GM19467 (cell line): ENCODE data around the gene CLIC3.

Source experiments
- ATAC-seq: cut with Tn5 transposase; IDR thresholded peaks from one replicate; pipeline ENCODE4 v1.9.1; 2021; ENCODE audit warnings: mild to moderate bottlenecking, moderate library complexity; ENCODE audit not compliant: unreplicated experiment

Gene CLIC3

DNA sequence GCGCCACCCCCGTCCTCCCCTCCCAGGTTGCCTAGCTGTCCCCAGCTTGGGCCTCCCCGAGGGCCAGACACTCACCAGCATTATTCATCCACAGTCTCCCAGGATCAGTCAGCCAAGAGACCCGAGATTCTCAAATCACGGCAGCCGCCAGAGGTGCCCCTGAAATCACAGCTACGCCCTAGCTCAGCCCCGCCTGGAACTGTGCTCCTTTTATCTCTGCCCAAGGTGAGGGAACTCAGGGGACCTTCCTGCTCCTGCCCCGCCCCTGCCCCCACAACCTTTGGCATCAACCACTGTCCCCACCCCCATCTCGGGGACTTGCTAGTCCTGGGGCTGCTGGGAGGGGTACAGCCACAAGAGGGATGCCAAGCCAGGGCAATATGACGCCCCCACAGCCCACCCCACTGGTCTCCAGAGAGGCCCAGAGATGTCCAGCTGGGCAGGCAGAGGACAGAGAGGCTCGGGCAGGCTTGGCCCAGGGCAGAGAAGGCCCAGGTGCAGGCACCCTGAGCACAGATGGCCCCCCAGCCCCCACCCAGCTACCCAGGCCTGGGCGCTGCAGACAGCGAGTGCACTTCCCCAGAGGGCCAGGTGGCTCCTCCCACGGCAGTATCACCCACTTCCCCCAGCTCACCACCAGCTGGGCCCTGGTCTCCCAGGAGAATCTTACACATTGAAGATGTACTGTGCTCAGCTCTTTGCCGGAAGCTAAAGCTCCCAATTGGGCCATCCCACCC is 35.7 kb upstream of the CLIC3 start, which contains the start of gene FUT7:
Gene FUT7, minus strand, starts transcription at position 185 of the 737 bp plus-strand sequence. Its CDS starts 97 bp downstream, at position 88.
- no peak for ATAC-seq

DNA sequence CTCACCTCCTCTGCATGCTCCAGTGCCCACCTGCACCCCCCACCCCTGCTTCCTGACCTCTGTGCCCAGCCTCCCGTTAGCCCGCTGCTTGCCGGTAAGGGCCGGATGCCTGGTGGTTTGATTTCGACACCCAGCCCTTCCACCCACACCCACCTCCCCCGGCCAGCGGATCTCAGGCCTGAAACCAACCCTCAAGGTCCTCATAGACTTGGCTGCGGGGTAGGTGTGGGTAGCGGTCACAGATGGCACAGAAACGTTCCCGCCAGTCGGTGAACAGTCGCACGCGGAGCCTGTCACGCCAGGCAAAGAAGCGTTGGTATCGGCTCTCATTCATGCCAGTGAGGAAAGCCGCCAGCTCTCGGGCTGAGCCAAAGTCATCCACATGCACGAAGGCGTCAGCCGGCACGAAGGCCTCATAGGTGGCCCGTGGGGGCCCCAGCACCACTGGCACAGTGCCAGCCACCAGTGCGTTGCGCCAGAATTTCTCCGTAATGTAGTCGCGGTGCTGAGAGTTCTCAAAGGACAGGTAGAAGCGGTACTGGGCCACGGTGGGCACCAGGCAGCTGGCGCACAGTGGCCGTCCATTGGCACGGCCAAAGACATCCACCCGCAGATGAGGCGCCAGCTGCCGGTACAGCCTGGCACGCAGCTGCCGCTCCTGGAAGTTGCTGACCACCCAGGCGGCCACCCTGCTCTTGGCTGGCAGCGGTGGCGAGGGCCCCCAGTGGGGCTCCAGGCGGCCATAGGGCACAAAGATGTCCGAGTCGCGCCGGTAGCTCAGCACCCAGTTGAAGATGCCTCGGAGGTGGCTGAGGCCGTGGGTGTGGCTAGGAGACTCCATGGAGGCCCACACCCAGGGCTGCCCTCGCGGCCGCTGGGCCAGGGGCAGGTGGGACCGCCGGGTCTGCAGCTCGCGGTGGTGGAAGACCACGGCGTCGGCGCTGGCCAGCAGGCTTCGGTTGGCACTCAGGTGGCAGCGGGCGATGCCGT is 34.5 kb upstream of the CLIC3 start:
- no peak for ATAC-seq

DNA sequence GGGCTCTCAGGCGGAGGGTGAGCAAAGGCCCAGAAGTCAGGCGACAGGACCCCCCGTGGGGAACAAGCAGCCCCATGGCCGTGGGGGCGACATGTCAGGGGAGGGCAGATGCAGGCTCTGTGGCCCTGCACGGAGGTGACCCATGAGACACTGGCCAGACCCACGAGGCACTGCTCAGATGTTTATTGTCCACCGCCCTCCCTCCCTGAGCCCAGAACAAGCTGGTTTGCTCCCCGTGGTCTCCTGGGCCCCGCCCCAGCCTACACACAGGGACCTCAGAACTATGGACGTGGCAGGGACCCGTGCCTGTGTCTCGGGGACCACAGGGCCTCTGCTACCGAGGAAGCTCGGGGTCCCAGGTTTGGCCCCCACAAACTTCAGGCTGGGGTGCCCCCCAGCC is 33.6 kb upstream of the CLIC3 start:
- no peak for ATAC-seq

DNA sequence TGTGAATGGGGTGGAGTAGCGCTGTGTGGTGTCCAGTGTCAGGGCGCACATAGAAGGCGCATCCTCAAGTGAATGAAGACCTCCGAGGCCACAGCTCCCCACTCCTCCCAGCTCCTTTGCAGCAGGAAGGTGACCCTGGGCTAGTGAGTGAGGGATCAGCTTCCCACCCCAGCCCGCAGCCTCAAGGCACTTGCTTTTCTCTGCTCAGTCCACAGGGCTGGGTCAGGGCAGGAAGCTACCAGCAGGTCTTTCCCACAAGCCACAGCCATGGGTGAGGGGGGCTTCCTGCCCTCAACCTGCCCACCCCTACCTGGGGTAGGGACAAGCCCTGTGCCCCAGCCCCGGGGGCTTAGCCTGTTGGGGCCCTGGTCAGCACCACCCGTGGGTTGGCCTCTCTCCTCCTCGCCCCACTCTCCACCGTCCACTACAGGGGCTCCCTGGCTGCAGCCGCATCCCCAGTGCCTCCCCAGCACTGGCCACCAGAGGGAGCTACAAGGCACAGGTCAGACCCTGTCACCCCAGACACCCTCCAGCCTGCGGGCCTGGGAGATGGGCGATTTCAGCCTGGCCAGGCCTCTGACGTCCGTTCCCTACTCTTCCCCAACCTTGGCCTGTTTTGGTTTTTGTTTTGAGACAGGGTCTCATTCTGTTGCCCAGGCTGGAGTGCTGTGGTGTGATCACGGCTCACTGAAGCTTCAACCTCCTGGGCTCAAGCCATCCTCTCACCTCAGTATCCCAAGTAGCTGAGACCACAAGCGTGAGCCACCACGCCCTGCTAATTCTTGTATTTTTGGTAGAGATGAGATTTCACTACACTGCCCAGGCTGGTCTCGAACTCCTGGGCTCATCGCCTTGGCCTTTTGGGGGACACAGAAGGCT is 32.9 kb upstream of the CLIC3 start:
- ATAC-seq: no peak

DNA sequence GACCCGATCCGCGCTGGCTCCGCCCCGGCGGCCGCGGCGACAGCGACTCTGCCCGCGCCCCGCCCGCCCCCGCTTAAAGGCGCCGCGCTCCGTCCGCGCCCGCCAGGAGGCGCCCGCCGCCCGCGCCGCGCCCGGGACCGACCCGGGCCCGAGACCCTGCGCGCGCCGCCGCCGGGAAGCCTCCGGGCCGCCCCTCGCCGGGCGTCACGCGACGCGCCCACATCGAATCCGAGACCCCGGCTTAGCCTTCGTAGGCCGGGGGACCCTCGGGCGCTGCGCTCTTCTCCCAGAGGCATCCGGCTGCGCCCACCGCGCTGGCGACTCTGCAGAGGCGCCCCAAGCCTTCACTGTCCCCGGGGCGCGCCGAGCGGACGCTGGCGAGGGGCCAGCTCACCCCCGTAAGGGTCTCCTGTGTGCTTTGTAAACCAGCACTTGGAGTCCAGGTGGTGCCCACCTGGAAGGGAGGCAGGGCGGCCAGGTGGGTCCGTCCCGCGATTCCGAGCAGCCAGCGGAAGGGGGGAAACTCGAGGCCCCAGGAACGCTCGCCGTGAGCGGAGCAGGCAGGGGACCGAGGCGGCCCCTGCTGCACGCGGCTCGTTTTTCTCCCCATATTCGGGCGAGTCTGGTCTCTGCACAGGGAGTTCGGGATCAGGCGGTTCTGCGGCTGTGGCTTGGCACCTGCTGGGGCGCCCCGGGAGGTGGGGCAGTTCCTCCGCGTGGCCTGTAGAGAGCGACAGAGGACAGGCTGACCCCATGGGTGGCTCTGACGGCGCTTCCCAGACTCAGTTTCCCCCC is 32.1 kb upstream of the CLIC3 start:
- ATAC-seq: no peak

DNA sequence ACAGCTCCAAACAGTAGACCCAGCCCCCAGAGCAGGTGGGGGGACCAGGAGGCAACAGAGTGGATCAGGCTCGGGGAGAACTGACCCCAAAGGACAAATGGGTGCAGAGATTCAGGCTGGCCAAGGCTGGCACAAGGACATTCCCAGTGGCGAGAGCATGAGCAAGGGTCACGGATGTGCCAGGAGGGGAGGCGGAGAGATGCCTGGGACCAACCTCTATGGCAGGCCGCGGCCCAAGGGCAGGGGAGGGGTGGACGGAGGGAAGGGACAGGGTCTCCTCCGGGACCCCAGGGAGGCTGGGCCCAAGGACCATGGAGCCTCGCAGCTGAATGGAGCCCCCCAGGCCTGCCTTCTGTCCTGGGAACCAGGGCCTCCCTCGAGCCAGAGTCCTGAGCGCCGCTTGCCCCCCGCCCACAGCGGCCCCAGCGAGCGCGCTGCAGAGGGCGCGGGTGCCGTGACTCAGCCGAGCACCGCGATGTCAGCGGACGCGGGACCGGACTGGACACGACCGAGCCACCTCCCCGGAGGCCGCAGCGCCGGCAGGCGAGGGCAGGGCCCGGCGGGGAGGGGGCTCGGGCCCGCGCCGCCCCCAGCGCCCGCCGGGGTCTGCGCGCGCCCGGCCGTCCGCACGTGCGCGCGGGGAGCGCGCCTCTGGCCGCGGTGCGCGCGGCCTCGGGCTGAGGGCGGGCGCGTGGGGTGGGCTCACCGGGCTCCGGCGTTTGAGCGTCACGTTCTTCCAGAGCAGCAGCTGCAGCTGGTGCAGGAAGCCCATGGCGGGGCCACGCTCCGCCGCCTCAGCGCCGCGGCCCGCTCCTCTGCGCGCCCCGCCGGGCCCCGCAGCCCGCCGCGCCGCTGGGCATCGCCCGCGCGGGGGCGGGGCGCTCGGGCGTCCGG is 31.2 kb upstream of the CLIC3 start, which contains the start of gene ABCA2:
Gene ABCA2, minus strand, starts transcription at position 869 of the 894 bp plus-strand sequence. Its CDS starts 97 bp downstream, at position 772.
- no peak for ATAC-seq

DNA sequence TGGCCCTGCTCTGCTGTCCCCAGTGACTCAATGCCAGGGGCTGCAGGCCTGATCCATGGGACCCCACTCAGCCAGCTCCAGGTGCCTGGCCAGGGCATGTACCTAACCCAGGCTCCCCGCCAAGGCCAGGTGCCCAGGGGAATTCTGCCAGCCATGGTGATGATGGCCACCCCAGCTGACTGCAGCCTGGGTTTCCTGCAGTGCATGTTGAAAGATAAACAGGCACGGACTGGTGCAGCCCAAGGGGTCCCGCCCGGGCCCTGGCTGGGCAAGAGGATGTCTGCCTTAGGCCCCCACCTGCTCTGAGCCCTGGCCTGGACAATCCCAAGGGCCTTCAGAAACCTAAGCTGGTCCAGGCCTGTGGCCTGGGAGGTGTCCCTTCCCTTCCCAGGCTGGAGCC is 30.5 kb upstream of the CLIC3 start:
- ATAC-seq: no peak

DNA sequence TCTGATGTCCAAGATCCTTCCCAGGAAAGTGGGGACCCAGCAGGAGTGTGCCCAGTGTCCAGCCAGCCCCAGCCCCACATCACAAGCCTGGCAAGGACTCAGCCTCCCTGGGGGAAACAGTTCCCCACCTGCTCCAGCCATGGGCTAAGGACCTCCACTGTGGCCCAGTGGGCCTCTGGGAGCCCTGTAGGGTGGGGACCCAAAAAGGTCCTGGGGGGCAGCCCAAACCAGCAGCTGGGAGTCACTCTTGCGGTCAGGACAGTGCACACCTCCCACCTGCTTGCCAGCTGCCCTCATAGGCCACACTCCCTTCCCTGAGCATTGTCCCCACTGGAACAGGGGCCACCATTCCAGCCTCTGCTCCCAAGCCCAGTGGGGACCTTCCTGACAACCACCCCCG is 30.0 kb upstream of the CLIC3 start:
- ATAC-seq: no peak

DNA sequence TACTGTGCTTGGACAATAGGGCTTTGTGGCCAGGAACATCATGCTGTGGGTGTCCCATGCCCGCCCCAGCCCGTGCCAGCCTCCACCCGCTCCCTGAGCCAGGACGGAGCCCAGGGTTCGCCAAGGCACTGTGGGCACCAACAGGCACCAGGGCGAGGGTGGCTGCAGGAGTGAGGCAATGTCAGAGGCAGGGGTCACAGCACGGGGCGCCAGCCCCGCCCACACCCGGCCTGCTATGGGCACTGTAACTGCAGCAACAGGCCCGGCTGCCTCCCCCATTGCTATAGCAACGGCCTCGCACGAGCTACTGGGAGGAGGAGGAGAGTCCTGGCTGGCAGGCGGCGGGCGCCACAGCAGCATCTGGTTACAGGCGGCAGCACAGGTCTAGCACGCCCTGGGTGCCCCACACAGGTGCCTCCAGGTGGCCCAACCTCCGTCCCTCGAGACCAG is 29.2 kb upstream of the CLIC3 start:
- no peak for ATAC-seq

DNA sequence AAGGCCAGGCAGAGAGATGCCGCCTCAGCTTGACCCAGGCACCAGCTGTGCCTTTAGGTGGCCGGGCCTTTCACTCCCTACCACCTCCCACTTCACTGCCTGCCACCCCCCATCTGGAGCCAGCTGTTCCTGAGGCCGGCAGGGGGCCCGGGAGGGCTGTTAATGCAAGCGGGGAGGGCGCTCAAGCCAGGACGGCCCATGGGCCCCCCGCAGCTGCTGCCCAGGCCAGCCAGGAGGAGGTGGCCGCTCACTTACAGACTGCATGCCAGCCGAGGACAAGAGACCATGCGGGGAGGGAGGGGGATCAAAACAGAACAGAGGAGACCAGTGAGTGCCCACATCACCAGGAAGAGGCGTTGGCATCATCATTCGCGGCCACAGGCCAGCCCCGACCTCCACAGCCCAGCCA is 27.2 kb upstream of the CLIC3 start:
- no peak for ATAC-seq

DNA sequence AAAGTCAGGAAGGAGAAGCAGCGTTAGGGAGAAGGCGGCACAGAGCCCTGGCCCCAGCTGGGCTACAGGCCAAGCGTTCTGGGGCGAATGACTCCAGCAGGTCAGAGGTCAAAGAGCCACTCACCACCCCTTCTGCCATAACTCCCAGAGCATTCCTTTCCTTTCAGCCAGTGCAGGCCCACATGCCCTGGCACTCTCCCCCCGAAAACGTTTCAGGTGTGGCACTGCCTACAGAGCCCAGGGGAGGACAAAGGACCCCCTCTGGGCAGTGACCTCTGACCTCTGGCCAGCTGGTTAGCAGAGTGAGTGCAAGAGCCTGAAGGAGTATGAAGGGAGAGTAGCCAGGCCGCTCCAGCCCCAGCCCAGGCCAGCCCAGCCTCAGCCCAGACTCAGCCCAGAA is 26.8 kb upstream of the CLIC3 start:
- no peak for ATAC-seq

DNA sequence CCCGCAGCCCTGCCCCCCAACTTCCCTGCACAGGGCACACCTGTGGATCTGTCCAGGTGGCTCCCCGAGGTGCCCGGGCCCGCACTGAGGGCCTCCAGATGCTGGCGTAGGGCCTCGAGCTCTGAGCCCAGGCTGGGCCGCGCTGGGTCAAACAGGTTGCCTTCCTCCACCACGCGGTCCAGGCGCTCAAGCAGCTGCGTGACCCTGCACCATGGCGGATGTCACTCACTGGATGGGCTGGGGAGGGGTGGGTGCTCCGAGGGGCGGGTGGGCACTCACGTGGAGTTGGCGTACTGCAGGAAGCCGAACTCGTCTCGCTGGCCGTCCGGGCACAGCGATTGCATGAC is 26.3 kb upstream of the CLIC3 start:
- no peak for ATAC-seq

DNA sequence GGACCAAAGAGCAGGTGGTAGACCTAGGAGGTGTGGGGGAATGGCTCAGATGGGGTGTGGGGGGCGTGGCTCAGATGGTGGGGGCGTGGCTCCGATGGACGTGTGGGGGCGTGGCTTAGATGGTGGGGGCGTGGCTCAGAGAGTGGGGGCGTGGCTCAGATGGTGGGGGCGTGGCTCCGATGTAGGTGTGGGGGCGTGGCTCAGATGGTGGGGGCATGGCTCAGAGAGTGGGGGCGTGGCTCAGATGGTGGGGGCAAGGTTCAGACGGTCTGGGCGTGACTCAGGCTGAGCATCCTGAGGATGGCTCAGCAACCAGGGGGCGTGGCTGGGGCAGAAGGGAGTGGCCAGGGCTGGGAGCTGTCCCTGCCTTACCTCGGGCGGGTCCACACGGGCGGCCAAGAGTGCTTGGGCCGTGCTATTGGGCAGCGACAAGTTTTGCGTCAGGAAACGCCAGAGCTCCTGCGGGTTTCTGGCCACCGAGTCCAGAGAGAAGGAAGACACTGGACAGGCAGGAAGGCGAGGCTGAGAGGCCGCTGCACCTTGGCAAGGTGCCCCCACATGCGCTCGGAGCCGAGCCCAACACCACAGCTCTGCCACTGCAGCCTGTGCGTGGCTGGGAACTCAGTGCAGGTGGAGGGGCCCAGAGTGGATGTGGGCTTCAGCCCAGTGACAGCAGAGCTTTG is 25.8 kb upstream of the CLIC3 start:
- no peak for ATAC-seq

DNA sequence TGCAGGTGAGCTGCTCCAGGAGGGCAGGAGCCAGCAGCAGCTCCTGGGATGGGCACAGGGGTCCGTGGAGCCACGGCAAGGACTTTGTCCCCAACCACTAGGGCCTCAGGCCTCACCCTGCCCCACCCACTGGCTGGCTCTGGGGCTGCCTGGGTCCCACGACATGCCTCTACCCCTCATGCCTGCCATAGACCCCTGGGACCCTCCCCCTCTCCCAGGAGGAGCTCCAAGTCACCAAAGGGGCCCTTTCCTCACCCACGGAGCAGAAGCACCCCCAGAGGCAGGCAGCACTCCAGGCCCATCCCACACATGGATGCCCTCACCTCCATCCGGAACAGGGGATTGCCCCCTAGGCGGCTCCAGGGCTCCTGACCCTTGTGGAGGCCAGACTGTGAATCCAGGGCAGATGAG is 25.2 kb upstream of the CLIC3 start:
- no peak for ATAC-seq

DNA sequence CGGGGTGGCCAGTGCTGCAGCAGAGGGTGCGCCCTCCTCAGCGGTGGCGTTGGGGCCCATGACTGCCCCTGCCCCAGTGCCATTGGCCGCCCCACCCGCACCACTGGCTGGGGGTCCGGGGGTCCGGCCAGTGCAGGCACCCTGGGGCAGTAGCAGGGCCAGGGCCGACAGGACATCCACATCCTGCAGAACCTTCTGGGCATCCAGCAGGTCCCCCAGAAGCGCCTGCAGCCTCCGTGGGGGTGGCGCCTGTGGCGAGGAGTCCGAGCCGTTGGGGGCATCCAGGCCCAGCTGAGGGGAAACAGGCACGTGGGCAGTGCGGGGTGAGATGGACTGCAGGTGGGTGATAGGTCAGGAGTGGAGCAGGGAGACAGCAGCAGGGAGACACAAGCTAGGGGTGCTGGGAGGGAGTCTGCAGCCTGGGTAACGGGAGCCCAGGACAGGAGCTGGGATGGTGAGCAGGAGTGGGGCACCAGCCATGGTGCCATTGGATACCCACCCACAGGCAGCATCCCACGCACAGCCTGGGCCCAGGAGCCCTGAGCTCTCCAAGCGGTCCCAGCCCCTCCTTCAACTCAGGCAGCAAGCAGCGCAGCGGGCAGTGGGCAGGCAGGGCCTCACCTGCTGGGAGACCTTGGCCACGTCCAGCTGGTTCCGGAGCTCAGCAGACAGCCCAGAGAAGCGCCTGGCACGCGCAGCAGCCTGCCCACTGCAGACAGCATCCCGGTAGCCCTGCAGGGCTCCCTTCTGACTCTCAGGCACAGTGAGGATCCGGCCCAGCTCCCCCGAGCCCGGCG is 24.6 kb upstream of the CLIC3 start:
- ATAC-seq: no peak

DNA sequence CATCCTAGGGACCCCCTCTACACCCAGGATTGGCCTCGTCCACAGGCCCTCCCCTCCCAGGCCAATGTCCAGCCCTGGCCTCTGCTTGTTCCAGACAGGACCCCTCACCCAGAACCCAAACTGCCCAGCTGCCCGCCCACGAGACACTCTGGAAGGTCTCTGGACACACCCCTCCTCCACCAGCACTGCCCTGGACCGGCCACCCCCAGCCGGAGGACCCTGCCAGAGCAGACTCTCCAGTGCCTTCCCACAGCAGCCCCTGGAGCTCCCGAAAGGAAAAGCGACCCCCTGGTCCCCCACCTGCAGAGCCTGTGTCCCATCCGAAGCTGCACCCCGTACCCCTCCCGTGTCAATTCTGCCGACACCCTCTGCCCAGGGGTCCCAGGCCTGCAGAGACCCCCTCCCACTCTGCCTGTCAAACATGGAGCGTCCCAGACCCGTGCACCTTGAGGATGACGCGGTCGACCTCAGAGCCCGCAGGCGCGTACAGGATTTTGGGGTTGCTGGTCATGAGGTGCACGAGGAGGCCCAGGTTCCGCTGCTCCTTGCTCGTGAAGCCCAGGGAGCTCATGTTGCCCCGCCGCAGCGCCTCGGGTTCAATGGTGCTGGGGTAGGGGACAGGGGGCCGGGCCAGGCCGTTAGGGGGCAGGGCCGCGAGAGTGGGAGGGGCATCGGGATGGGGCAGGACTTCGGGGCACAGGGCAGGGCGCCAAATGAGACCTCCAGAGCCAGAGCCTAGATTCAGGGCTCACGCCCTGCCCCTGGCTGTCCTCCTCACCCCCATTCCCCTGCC is 23.7 kb upstream of the CLIC3 start:
- no peak for ATAC-seq
